Adipose tissue (tissue), 3 donors: ENCODE data around the gene MAP3K6. TPM values are rescaled to one million over a fixed set of nuclear protein-coding genes. Genes with fewer than 3 reads are reported as not detected.
A peak's percentile ranks its signal among the peaks of the same experiment; 100 is the strongest.
"Not testable (repeated sequence)": the region's sequence is repeated elsewhere in the genome, so short reads cannot be mapped to it uniquely, and the experiment has no call there.

ENCODE experiments used
- H3K27ac ChIP-seq: one replicate; pipeline ENCODE4 v1.5.1; 2013; ENCODE audit warnings: low read depth, low read length
- WGBS, 3 donors: extraction: QIAGEN DNeasy Blood & Tissue Kit; methylation state at CpG; one replicate each; pipeline ENCODE4 v1.1.7; 2013; 5-methylcytosine and 5-hydroxymethylcytosine counted together
- polyA plus RNA-seq, 3 donors: library from polyadenylated mRNA; stranded (reverse); fragments of 200-250 nt; gene quantifications; one replicate each; pipeline ENCODE4 v1.2.3, GENCODE V29; 2013
- donor health status: healthy with polysubstance abuse.
- donor health status: Bipolar disorder and iron deficiency.
- donor health status: healthy.

Gene MAP3K6
- polyA plus RNA-seq = 10 to 100 TPM; 16.5 to 93.0 (median 56.0) TPM

GRCh38 chr1:27366411-27367159 lies at the start of gene MAP3K6:
TSS of gene MAP3K6 (minus strand) at chr1:27366961. CDS start at chr1:27366597, 364 bp downstream.
- WGBS, 3 donors = 1% methylated on average over 50 to 67 of the region's 67 CpGs
- H3K27ac ChIP-seq = peak within 1 kb of the TSS; percentile 71

- WGBS, 3 donors = 88 to 95% (median 89%) methylated on average over 1 of the region's 1 CpG
- no peak overlapping the region for H3K27ac ChIP-seq
Measured at GRCh38 chr1:27414091-27414490, 47.3 kb upstream of the MAP3K6 start.

GRCh38 chr1:27413004-27413403 lies 46.2 kb upstream of the MAP3K6 start:
- 48 to 63% (median 58%) methylated on average over 4 of the region's 4 CpGs for WGBS, 3 donors
- no peak overlapping the region for H3K27ac ChIP-seq

GRCh38 chr1:27412502-27412901 lies 45.7 kb upstream of the MAP3K6 start:
- WGBS, 3 donors = 90 to 93% (median 93%) methylated on average over 4 of the region's 4 CpGs
- no peak overlapping the region for H3K27ac ChIP-seq

GRCh38 chr1:27410709-27411108 lies 43.9 kb upstream of the MAP3K6 start:
- 77 to 88% (median 85%) methylated on average over 2 of the region's 2 CpGs for WGBS, 3 donors
- H3K27ac ChIP-seq = no peak overlapping the region

- no peak overlapping the region for H3K27ac ChIP-seq
- 93 to 95% (median 94%) methylated on average over 11 of the region's 11 CpGs for WGBS, 3 donors
Measured at GRCh38 chr1:27409669-27410068, 42.9 kb upstream of the MAP3K6 start.

- 92 to 96% (median 95%) methylated on average over 9 of the region's 9 CpGs for WGBS, 3 donors
- no peak overlapping the region for H3K27ac ChIP-seq
Measured at GRCh38 chr1:27408151-27408550, 41.4 kb upstream of the MAP3K6 start.

GRCh38 chr1:27406791-27407190 lies 40.0 kb upstream of the MAP3K6 start:
- not testable (repeated sequence) for H3K27ac ChIP-seq
- 61 to 83% (median 83%) methylated on average over 2 of the region's 2 CpGs for WGBS, 3 donors

GRCh38 chr1:27406362-27406680 lies 39.6 kb upstream of the MAP3K6 start:
- WGBS, 3 donors = 63 to 82% (median 73%) methylated on average over 4 of the region's 4 CpGs
- H3K27ac ChIP-seq = no peak overlapping the region

GRCh38 chr1:27405598-27406361 lies 39.0 kb upstream of the MAP3K6 start:
- H3K27ac ChIP-seq = not testable (repeated sequence)
- WGBS, 3 donors = 68 to 77% (median 77%) methylated on average over 15 to 17 of the region's 18 CpGs

- WGBS, 3 donors = 56 to 67% (median 57%) methylated on average over 13 of the region's 13 CpGs
- no peak overlapping the region for H3K27ac ChIP-seq
Measured at GRCh38 chr1:27405074-27405473, 38.3 kb upstream of the MAP3K6 start.

- H3K27ac ChIP-seq = no peak overlapping the region
Measured at GRCh38 chr1:27403931-27404330, 37.2 kb upstream of the MAP3K6 start.

GRCh38 chr1:27403065-27403726 lies 36.4 kb upstream of the MAP3K6 start:
- no peak overlapping the region for H3K27ac ChIP-seq
- 20 to 73% (median 24%) methylated on average over 23 to 24 of the region's 24 CpGs for WGBS, 3 donors

GRCh38 chr1:27402349-27402754 lies 35.6 kb upstream of the MAP3K6 start:
- 22 to 25% (median 25%) methylated on average over 8 of the region's 8 CpGs for WGBS, 3 donors
- no peak overlapping the region for H3K27ac ChIP-seq

- no peak overlapping the region for H3K27ac ChIP-seq
- WGBS, 3 donors = 86 to 91% (median 90%) methylated on average over 5 of the region's 5 CpGs
Measured at GRCh38 chr1:27400963-27401341, 34.2 kb upstream of the MAP3K6 start.

- no peak overlapping the region for H3K27ac ChIP-seq
- WGBS, 3 donors = 33 to 51% (median 42%) methylated on average over 13 of the region's 13 CpGs
Measured at GRCh38 chr1:27400082-27400962, 33.6 kb upstream of the MAP3K6 start.

GRCh38 chr1:27399251-27400025 lies 32.7 kb upstream of the MAP3K6 start:
- no peak overlapping the region for H3K27ac ChIP-seq
- WGBS, 3 donors = 36 to 57% (median 54%) methylated on average over 19 of the region's 19 CpGs
